Measurements from ENCODE around the gene CCDC39. TPM values are rescaled to one million over a fixed set of nuclear protein-coding genes. Genes with fewer than 3 reads are reported as not detected.

Gene CCDC39
- total RNA-seq, 1 donor from 2014 or later: not detected

GRCh38 chr3:180700941-180701340 is 21.7 kb upstream of the CCDC39 start:
- Histone ChIP-seq H3K27me3 (ENCODE audit: control insufficient read depth, insufficient read depth, low read length) (no peaks in the 10 kb centered on the region), H3K36me3 (ENCODE audit: control insufficient read depth, insufficient read depth, low read length) (no peaks in the 10 kb centered on the region), H3K4me3 (ENCODE audit: low read depth, low read length) (no peak overlapping the region)
- TF ChIP-seq CTCF (IDR thresholded peaks at IDR 0.05; ENCODE audit: insufficient read depth, low read length, severe bottlenecking): no peak
- peak; percentile 64 for FAIRE-seq
- DNase-seq (ENCODE audit: low read depth): peak; percentile 77

GRCh38 chr3:180698760-180699270 is 19.5 kb upstream of the CCDC39 start:
- Histone ChIP-seq H3K27me3 (ENCODE audit: control insufficient read depth, insufficient read depth, low read length) (no peaks in the 10 kb centered on the region), H3K4me3 (ENCODE audit: low read depth, low read length) (no peak overlapping the region), H3K36me3 (ENCODE audit: control insufficient read depth, insufficient read depth, low read length) (no peaks in the 10 kb centered on the region)
- no peak for TF ChIP-seq CTCF (IDR thresholded peaks at IDR 0.05; ENCODE audit: insufficient read depth, low read length, severe bottlenecking)
- DNase-seq (ENCODE audit: low read depth) (peak; percentile 58), FAIRE-seq (peak; percentile 28)

- DNase-seq (ENCODE audit: low read depth): no peak
- no peak for TF ChIP-seq CTCF (IDR thresholded peaks at IDR 0.05; ENCODE audit: insufficient read depth, low read length, severe bottlenecking)
- Histone ChIP-seq H3K36me3 (ENCODE audit: control insufficient read depth, insufficient read depth, low read length) (no peaks in the 10 kb centered on the region), H3K27me3 (ENCODE audit: control insufficient read depth, insufficient read depth, low read length) (no peaks in the 10 kb centered on the region), H3K4me3 (ENCODE audit: low read depth, low read length) (no peak overlapping the region)
- no peak for FAIRE-seq
These were observed 15.0 kb upstream of the CCDC39 start for GRCh38 chr3:180694321-180694720.

GRCh38 chr3:180693656-180694055 is 14.4 kb upstream of the CCDC39 start:
- H3K27me3 ChIP-seq (ENCODE audit: control insufficient read depth, insufficient read depth, low read length): no peaks in the 10 kb centered on the region
- H3K4me3 ChIP-seq (ENCODE audit: low read depth, low read length): no peak overlapping the region
- no peak for TF ChIP-seq CTCF (IDR thresholded peaks at IDR 0.05; ENCODE audit: insufficient read depth, low read length, severe bottlenecking)
- DNase-seq (ENCODE audit: low read depth) (no peak), FAIRE-seq (no peak)
- no peaks in the 10 kb centered on the region for H3K36me3 ChIP-seq (ENCODE audit: control insufficient read depth, insufficient read depth, low read length)

- no peak for FAIRE-seq
- no peaks in the 10 kb centered on the region for H3K27me3 ChIP-seq (ENCODE audit: control insufficient read depth, insufficient read depth, low read length)
These were observed 10.8 kb upstream of the CCDC39 start for GRCh38 chr3:180690061-180690460.

More at GRCh38 chr3:180690061-180690460, 10.8 kb upstream of the CCDC39 start:
- DNase-seq (ENCODE audit: low read depth): peak; percentile 8
- TF ChIP-seq CTCF (IDR thresholded peaks at IDR 0.05; ENCODE audit: insufficient read depth, low read length, severe bottlenecking): no peak
- Histone ChIP-seq H3K4me3 (ENCODE audit: low read depth, low read length) (no peak overlapping the region), H3K36me3 (ENCODE audit: control insufficient read depth, insufficient read depth, low read length) (no peaks in the 10 kb centered on the region)

All from bronchial epithelial cell (primary cell).